ENCODE measurements around the gene MT1H. TPM values are rescaled to one million over a fixed set of nuclear protein-coding genes. Genes with fewer than 3 reads are reported as not detected.

The MT1H gene
- total and polyA plus RNA-seq, 9 of the 15 experiments (the other 6 are each of a cell fraction or from before 2014, with no cell fraction given): 0.13 to 0.37 TPM; not detected in 7

DNA sequence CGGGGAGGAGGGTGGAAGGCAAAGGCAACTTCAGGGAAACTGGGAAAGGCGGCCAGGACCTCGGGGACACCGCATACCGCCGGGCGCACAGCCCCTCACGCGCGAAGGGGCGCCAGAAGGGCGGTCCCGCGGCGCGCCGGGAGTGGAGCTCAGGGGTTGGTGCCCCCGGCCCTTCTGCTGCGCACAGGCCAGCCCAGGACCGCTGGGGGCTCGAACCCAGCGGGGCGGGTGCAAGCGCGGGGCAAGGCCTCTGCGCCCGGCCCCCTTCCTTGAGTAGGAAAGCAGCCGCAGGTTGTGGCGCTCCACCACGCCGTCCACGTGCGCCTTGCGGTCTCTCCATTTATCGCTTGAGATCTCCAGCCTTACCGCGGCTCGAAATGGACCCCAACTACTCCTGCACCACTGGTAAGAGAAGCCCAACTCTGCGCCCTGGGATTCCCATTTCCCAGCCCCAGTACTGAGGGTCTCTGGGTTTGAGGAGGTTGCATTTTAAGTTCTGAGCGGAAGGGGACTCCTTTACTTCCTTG lies 34.1 kb upstream of the MT1H start:
- no peak overlapping the region for H2AFZ ChIP-seq (ENCODE audit: low read depth, low read length)
- H3K4me2 ChIP-seq (ENCODE audit: insufficient read depth, low read length): no peak overlapping the region
- H3K9ac ChIP-seq (ENCODE audit: insufficient read depth in 1 of 2, low read depth in 2 of 2, low read length in 2 of 2): no peak overlapping the region
- no peaks in the 10 kb centered on the region for H3K79me2 ChIP-seq (ENCODE audit: control insufficient read depth, insufficient read depth, low read length)
- H3K27me3 ChIP-seq (ENCODE audit: control insufficient read depth in 2 of 2, insufficient read depth in 2 of 2, low read length in 2 of 2): peaks cover 49 to 79% of the 10 kb centered on the region in 2 experiments
- intact Hi-C loops (cut with micrococcal nuclease): no loop called here
- no peak for DNase-seq (ENCODE audit: extremely low read depth in 1 of 4, low spot score in 3 of 4)
- peaks cover 0 to 23% of the 10 kb centered on the region in 2 experiments; a peak in 2 of 5 replicates for H3K4me1 ChIP-seq (replicated peaks in 1 of 2; ENCODE audit: control insufficient read depth in 2 of 2, insufficient read depth in 2 of 2, low read length in 2 of 2)
- no peaks in the 10 kb centered on the region for H3K36me3 ChIP-seq (ENCODE audit: control insufficient read depth, insufficient read depth, low read length)
- in situ Hi-C loops (cut with MboI): no loop called here
- no peaks in the 10 kb centered on the region for H3K9me3 ChIP-seq (replicated peaks; ENCODE audit: control insufficient read depth, insufficient read depth, low read depth, low read length)
- ATAC-seq: no peak
- TF ChIP-seq ZFX (CRISPR knock-in tag; IDR thresholded peaks at IDR 0.05) (no peak), ZC3H11A (IDR thresholded peaks at IDR 0.05; ENCODE audit: low read depth, low read length) (no peak), BCOR (IDR thresholded peaks at IDR 0.05) (no peak), NFATC3 (IDR thresholded peaks at IDR 0.05) (no peak)
- POLR2A ChIA-PET: no interaction called here
- H3K27ac ChIP-seq (ENCODE audit: extremely low read depth, low read depth, low read length): no peak overlapping the region
- no peaks in the 10 kb centered on the region for H3K9me1 ChIP-seq (ENCODE audit: control insufficient read depth, insufficient read depth, low read length)
- FAIRE-seq: no peak
- H4K20me1 ChIP-seq (replicated peaks; ENCODE audit: control insufficient read depth, insufficient read depth, low read length): 0 out of 2 replicates have a peak, but pooled peaks cover 7% of the 10 kb centered on the region
- H3K4me3 ChIP-seq: no peak overlapping the region
- BruUV-seq (replicated peaks): no TSS peak
- CTCF ChIA-PET (ENCODE audit: low intra/inter-chr PET ratio): no interaction called here
- under 1% methylated on average over 35 of the region's 40 CpGs for WGBS (ENCODE audit: insufficient coverage, low coverage, missing lambda C conversion rate)

DNA sequence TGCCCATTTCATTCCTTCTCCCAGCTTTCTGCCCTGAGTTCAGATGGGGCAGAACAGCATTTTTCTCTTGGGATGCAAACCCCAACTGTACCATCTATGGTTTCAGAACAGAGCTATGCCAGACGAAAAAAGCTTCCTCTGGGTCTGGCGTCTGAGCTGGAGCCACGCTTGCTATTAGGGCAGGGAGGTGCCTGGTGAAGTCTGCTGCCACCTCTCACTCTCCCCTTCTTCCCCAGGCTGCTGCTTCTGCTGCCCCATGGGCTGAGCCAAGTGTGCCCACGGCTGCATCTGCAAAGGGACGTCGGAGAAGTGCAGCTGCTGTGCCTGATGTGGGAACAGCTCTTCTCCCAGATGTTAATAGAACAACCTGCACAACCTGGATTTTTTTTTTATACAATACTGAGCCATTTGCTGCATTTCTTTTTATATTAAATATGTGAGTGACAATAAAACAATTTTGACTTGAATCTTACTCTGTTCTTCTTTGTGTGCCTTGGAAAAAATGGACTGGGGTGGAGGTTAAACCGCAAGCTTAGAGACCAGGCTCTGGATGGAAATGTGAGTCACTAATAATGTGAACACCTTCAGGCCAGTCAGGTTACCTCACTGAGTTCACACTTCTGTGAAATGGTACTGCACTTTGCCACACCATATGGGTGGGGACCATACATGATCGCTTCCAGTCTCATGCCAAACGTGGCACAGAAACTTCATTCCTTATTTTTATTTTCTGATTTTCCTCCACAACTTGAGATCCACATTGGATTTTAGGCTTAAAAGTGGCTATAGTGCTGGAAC lies 32.8 kb upstream of the MT1H start:
- peaks cover 0 to 23% of the 10 kb centered on the region in 2 experiments; a peak in 2 of 5 replicates for H3K4me1 ChIP-seq (replicated peaks in 1 of 2; ENCODE audit: control insufficient read depth in 2 of 2, insufficient read depth in 2 of 2, low read length in 2 of 2)
- no peak overlapping the region for H2AFZ ChIP-seq (ENCODE audit: low read depth, low read length)
- ChIA-PET POLR2A (interaction anchor here (0.6 kb wide), 2 partner anchors 28 to 280 kb away, joined by 3 read pairs; no protein-coding TSS in a partner anchor), CTCF (ENCODE audit: low intra/inter-chr PET ratio) (no interaction called here)
- ATAC-seq (no peak), DNase-seq (ENCODE audit: extremely low read depth in 1 of 4, low spot score in 3 of 4) (no peak), FAIRE-seq (no peak)
- intact Hi-C loops (cut with micrococcal nuclease): no loop called here
- H3K9me3 ChIP-seq (replicated peaks; ENCODE audit: control insufficient read depth, insufficient read depth, low read depth, low read length): no peaks in the 10 kb centered on the region
- no peaks in the 10 kb centered on the region for H3K9me1 ChIP-seq (ENCODE audit: control insufficient read depth, insufficient read depth, low read length)
- H3K9ac ChIP-seq (ENCODE audit: insufficient read depth in 1 of 2, low read depth in 2 of 2, low read length in 2 of 2): no peak overlapping the region
- no TSS peak for BruUV-seq (replicated peaks)
- H3K79me2 ChIP-seq (ENCODE audit: control insufficient read depth, insufficient read depth, low read length): no peaks in the 10 kb centered on the region
- 1% methylated on average over 9 of the region's 9 CpGs for WGBS (ENCODE audit: insufficient coverage, low coverage, missing lambda C conversion rate)
- no peak overlapping the region for H3K4me2 ChIP-seq (ENCODE audit: insufficient read depth, low read length)
- H3K36me3 ChIP-seq (ENCODE audit: control insufficient read depth, insufficient read depth, low read length): no peaks in the 10 kb centered on the region
- in situ Hi-C loops (cut with MboI): no loop called here
- no peak overlapping the region for H3K27ac ChIP-seq (ENCODE audit: extremely low read depth, low read depth, low read length)
- no peak overlapping the region for H3K4me3 ChIP-seq
- peaks cover 44 to 76% of the 10 kb centered on the region in 2 experiments for H3K27me3 ChIP-seq (ENCODE audit: control insufficient read depth in 2 of 2, insufficient read depth in 2 of 2, low read length in 2 of 2)
- 0 out of 2 replicates have a peak, but pooled peaks cover 7% of the 10 kb centered on the region for H4K20me1 ChIP-seq (replicated peaks; ENCODE audit: control insufficient read depth, insufficient read depth, low read length)
- TF ChIP-seq ZNF445 (CRISPR knock-in tag; IDR thresholded peaks at IDR 0.05; ENCODE audit: low read depth) (no peak), HDAC6 (IDR thresholded peaks at IDR 0.05; ENCODE audit: low read depth, low read length) (no peak), POLR2AphosphoS2 (IDR thresholded peaks at IDR 0.05; ENCODE audit: low read length) (no peak), PML (IDR thresholded peaks at IDR 0.05; ENCODE audit: low read length) (no peak), HDGF (IDR thresholded peaks at IDR 0.05) (no peak), JUNB (CRISPR knock-in tag; conservative IDR thresholded peaks at IDR 0.05) (no peak), SETDB1 (IDR thresholded peaks at IDR 0.05; ENCODE audit: low read length) (no peak), DIDO1 (tag; IDR thresholded peaks at IDR 0.05; ENCODE audit: low read depth) (no peak), ZNF133 (CRISPR knock-in tag; IDR thresholded peaks at IDR 0.05) (no peak), TRIM24 (IDR thresholded peaks at IDR 0.05) (no peak), ZNF586 (CRISPR knock-in tag; conservative IDR thresholded peaks at IDR 0.05) (no peak), ATF7 (IDR thresholded peaks at IDR 0.05) (no peak), ZNF717 (CRISPR knock-in tag; IDR thresholded peaks at IDR 0.05) (no peak), CREBBP (IDR thresholded peaks at IDR 0.05; ENCODE audit: low read depth, low read length) (no peak)
- TF ChIP-seq, protein P1, sequence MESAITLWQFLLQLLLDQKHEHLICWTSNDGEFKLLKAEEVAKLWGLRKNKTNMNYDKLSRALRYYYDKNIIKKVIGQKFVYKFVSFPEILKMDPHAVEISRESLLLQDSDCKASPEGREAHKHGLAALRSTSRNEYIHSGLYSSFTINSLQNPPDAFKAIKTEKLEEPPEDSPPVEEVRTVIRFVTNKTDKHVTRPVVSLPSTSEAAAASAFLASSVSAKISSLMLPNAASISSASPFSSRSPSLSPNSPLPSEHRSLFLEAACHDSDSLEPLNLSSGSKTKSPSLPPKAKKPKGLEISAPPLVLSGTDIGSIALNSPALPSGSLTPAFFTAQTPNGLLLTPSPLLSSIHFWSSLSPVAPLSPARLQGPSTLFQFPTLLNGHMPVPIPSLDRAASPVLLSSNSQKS (CRISPR knock-in tag; IDR thresholded peaks at IDR 0.05): no peak

Data from K562 (cell line).